Endodermal cell (in vitro differentiated cells): ENCODE results near the gene DAAM2. TPM values are rescaled to one million over a fixed set of nuclear protein-coding genes. Genes with fewer than 3 reads are reported as not detected.

Experiments
- DNase-seq: peaks from one replicate; pipeline ENCODE4 v3.0.0-alpha.2; 2017
- H3K27ac ChIP-seq: 2 replicates; pipeline ENCODE4 v1.5.1; 2013; ENCODE audit warnings: mild to moderate bottlenecking, low read depth, low read length, moderate library complexity
- H3K27me3 ChIP-seq: 2 replicates; pipeline ENCODE4 v1.6.1; 2013; ENCODE audit warnings: mild to moderate bottlenecking, low read length, moderate library complexity; ENCODE audit not compliant: insufficient read depth, control insufficient read depth, poor library complexity, severe bottlenecking
- H3K36me3 ChIP-seq: 2 replicates; pipeline ENCODE4 v1.7.0; 2013; ENCODE audit warnings: mild to moderate bottlenecking, low read length, moderate library complexity; ENCODE audit not compliant: control insufficient read depth, insufficient read depth
- H3K4me1 ChIP-seq: one replicate; pipeline ENCODE4 v1.7.0; 2013; ENCODE audit warnings: low read length; ENCODE audit not compliant: control insufficient read depth, insufficient read depth
- H3K4me3 ChIP-seq: 2 replicates; pipeline ENCODE4 v1.5.1; 2013; ENCODE audit warnings: mild to moderate bottlenecking, low read length, moderate library complexity
- H3K9ac ChIP-seq: 2 replicates; pipeline ENCODE4 v1.6.1; 2013; ENCODE audit warnings: mild to moderate bottlenecking, low read length, moderate library complexity; ENCODE audit not compliant: poor library complexity, severe bottlenecking; ENCODE audit errors: extremely low read depth
- H3K9me3 ChIP-seq: 2 replicates; pipeline ENCODE4 v1.6.1; 2013; ENCODE audit warnings: mild to moderate bottlenecking, low read length, moderate library complexity; ENCODE audit not compliant: control insufficient read depth
- H3K27ac Mint-ChIP-seq: 2 replicates; pipeline ENCODE4 v1.8.0; 2020; ENCODE audit warnings: mixed read lengths
- H3K27me3 Mint-ChIP-seq: 2 replicates; pipeline ENCODE4 v1.8.0; 2021; ENCODE audit warnings: mild to moderate bottlenecking, mixed read lengths; ENCODE audit not compliant: insufficient read depth
- H3K36me3 Mint-ChIP-seq: 2 replicates; pipeline ENCODE4 v1.8.0; 2020; ENCODE audit warnings: low read depth, mixed read lengths
- H3K4me1 Mint-ChIP-seq: 2 replicates; pipeline ENCODE4 v1.8.0; 2020; ENCODE audit warnings: mixed read lengths
- H3K4me3 Mint-ChIP-seq: 2 replicates; pipeline ENCODE4 v1.8.0; 2020; ENCODE audit warnings: mild to moderate bottlenecking, moderate library complexity, mixed read lengths
- H3K9me3 Mint-ChIP-seq: 2 replicates; pipeline ENCODE4 v1.8.0; 2020; ENCODE audit warnings: mild to moderate bottlenecking, mixed read lengths
- WGBS, 2 experiments: methylation state at CpG; one replicate each; pipeline versions ENCODE4 v1.1.5 to v1.1.7; 2013; ENCODE audit warnings: missing lambda C conversion rate in 2 of 2, mixed read lengths in 1 of 2; ENCODE audit not compliant: insufficient coverage in 1 of 2, insufficient read length in 1 of 2; 5-methylcytosine and 5-hydroxymethylcytosine counted together
- total RNA-seq, 2 donors: library from RNA; stranded (reverse); fragmentation: NEBNext Ultra II Directional in 1 of 2; extraction: Animal tissue kit (Norgen Biotek cat#: 25700) in 1 of 2; gene quantifications; 2 replicates in 1 of 2; 3 replicates in 1 of 2; pipeline ENCODE4 v1.2.1, GENCODE V29; 2021
- TF ChIP-seq, protein P1 (sequence below): fragments of 200-600 bp; sonication (generic); conservative IDR thresholded peaks from 2 replicates; pipeline ENCODE4 v1.5.0; 2021; ENCODE audit warnings: antibody characterized with exemption, mild to moderate bottlenecking

DAAM2 gene
- total RNA-seq, 2 donors from 2014 or later, result 0.33 to 1.2 TPM

DNA sequence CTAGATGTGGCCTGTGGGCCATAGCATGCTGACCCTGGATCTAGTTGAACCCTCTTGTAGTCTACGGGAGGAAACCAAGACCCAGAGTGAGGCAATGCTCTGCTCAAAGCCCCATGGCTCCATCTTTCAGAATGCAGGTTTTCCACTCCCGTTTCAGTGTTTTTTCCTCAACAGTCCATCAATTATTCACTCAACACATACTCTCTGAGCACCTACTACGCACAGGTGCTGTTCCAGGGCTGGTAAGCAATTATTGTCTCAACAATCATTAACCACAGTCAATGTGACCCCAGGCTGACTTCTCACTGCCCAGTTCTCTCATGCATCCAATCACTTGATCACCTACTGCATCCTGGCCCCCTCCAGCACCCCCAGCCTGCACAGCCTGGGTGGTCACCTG is 122.1 kb downstream of the DAAM2 start:
- no peaks in the 10 kb centered on the region for H3K27me3 Mint-ChIP-seq
- H3K4me1 Mint-ChIP-seq, result peaks cover 10% of the 10 kb centered on the region
- Histone ChIP-seq H3K27ac (no peak overlapping the region), H3K27me3 (no peaks in the 10 kb centered on the region), H3K9me3 (no peaks in the 10 kb centered on the region), H3K4me1 (peaks cover 3% of the 10 kb centered on the region), H3K36me3 (no peaks in the 10 kb centered on the region), H3K9ac (no peak overlapping the region), H3K4me3 (no peak overlapping the region)
- DNase-seq, result no peak
- WGBS, 2 experiments, result 92 to 100% methylated on average over 2 to 3 of the region's 3 CpGs
- H3K27ac Mint-ChIP-seq, result no peak overlapping the region
- peaks cover 6% of the 10 kb centered on the region for H3K36me3 Mint-ChIP-seq
- TF ChIP-seq, protein P1, sequence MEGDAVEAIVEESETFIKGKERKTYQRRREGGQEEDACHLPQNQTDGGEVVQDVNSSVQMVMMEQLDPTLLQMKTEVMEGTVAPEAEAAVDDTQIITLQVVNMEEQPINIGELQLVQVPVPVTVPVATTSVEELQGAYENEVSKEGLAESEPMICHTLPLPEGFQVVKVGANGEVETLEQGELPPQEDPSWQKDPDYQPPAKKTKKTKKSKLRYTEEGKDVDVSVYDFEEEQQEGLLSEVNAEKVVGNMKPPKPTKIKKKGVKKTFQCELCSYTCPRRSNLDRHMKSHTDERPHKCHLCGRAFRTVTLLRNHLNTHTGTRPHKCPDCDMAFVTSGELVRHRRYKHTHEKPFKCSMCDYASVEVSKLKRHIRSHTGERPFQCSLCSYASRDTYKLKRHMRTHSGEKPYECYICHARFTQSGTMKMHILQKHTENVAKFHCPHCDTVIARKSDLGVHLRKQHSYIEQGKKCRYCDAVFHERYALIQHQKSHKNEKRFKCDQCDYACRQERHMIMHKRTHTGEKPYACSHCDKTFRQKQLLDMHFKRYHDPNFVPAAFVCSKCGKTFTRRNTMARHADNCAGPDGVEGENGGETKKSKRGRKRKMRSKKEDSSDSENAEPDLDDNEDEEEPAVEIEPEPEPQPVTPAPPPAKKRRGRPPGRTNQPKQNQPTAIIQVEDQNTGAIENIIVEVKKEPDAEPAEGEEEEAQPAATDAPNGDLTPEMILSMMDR, result no peak
- H3K9me3 Mint-ChIP-seq, result no peaks in the 10 kb centered on the region
- H3K4me3 Mint-ChIP-seq, result no peak overlapping the region

DNA sequence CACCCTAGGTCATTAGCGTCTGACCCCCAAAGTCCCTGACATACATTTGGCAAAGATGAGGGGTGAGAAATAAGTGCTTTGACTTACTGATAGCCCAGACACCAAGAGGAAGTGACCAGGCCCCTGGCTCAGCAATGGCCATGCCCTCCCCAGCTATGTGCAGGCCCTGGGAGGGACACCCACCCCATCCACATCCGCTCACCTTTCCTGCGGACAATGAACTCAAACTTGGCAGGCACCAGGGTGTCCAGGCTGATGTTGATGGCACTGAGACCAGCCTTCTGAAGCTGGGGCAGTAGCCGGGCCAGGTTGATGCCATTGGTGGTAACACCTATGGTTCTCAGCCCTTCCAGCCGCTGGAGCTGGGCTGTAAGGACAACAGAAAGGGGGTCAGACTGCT is 123.7 kb downstream of the DAAM2 start:
- TF ChIP-seq, protein P1, result no peak
- Mint-ChIP-seq H3K4me1 (peaks cover 10% of the 10 kb centered on the region), H3K4me3 (no peak overlapping the region), H3K36me3 (peaks cover 12% of the 10 kb centered on the region), H3K27me3 (no peaks in the 10 kb centered on the region), H3K27ac (no peak overlapping the region), H3K9me3 (no peaks in the 10 kb centered on the region)
- no peaks in the 10 kb centered on the region for H3K9me3 ChIP-seq
- no peak overlapping the region for H3K4me3 ChIP-seq
- H3K27ac ChIP-seq, result no peak overlapping the region
- H3K36me3 ChIP-seq, result no peaks in the 10 kb centered on the region
- peaks cover 3% of the 10 kb centered on the region for H3K4me1 ChIP-seq
- H3K9ac ChIP-seq, result no peak overlapping the region
- DNase-seq, result no peak
- WGBS, 2 experiments, result 92 to 100% methylated on average over 1 to 5 of the region's 5 CpGs
- H3K27me3 ChIP-seq, result no peaks in the 10 kb centered on the region

DNA sequence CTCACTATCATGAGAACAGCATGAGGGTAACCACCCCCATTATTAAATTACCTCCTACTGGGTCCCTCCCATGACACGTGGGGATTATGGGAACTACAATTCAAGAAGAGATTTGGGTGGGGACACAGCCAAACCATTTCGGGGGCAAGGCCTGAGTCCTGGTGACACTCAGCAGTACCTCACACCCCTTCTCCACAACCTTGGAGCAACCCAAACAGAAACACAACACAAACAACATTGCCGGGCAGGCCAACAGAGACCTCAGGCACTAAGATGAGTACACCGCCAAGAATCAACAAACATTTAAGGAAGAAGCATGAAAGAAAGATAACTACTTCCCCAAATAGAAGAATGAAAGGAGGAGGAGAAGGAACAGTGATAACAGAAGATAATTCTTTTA is 125.2 kb downstream of the DAAM2 start:
- H3K27ac ChIP-seq, result no peak overlapping the region
- no peak for DNase-seq
- Mint-ChIP-seq H3K27ac (no peak overlapping the region), H3K36me3 (peaks cover 18% of the 10 kb centered on the region), H3K4me1 (peaks cover 10% of the 10 kb centered on the region), H3K27me3 (no peaks in the 10 kb centered on the region), H3K4me3 (no peak overlapping the region), H3K9me3 (no peaks in the 10 kb centered on the region)
- H3K9ac ChIP-seq, result no peak overlapping the region
- 60 to 87% methylated on average over 1 to 4 of the region's 4 CpGs for WGBS, 2 experiments
- TF ChIP-seq, protein P1, result no peak
- no peaks in the 10 kb centered on the region for H3K9me3 ChIP-seq
- H3K4me1 ChIP-seq, result peaks cover 3% of the 10 kb centered on the region
- H3K27me3 ChIP-seq, result no peaks in the 10 kb centered on the region
- H3K36me3 ChIP-seq, result no peaks in the 10 kb centered on the region
- no peak overlapping the region for H3K4me3 ChIP-seq
